Measurements from ENCODE around the gene DIS3L2.
"Not testable (repeated sequence)": the region's sequence is repeated elsewhere in the genome, so short reads cannot be mapped to it uniquely, and the experiment has no call there.

Gene DIS3L2

DNA sequence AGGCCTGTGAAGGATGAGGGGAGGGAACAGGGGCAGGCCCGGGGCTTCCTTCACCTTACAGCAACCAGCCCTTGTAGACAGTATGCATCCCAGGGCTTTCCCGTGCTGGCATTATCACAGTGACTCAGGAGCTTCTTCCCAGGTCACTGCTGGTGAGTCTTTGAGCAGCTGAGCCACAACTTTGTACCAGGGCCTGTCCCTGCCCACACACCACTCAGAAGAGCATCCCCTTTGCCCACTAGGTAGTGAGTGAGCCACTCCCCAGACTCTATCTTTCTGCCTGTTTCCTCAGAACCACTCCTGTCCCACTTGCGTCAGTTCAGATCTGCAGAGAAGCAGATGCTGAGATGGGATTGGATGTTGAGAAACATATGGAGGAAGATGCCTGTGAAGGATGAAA is 347.5 kb downstream of the DIS3L2 start:
- DNase-seq (ENCODE audit: extremely low read depth, low read depth), result no peak
- TF ChIP-seq, protein P1, sequence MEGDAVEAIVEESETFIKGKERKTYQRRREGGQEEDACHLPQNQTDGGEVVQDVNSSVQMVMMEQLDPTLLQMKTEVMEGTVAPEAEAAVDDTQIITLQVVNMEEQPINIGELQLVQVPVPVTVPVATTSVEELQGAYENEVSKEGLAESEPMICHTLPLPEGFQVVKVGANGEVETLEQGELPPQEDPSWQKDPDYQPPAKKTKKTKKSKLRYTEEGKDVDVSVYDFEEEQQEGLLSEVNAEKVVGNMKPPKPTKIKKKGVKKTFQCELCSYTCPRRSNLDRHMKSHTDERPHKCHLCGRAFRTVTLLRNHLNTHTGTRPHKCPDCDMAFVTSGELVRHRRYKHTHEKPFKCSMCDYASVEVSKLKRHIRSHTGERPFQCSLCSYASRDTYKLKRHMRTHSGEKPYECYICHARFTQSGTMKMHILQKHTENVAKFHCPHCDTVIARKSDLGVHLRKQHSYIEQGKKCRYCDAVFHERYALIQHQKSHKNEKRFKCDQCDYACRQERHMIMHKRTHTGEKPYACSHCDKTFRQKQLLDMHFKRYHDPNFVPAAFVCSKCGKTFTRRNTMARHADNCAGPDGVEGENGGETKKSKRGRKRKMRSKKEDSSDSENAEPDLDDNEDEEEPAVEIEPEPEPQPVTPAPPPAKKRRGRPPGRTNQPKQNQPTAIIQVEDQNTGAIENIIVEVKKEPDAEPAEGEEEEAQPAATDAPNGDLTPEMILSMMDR (IDR thresholded peaks at IDR 0.05; ENCODE audit: low read depth, low read length), result no peak

DNA sequence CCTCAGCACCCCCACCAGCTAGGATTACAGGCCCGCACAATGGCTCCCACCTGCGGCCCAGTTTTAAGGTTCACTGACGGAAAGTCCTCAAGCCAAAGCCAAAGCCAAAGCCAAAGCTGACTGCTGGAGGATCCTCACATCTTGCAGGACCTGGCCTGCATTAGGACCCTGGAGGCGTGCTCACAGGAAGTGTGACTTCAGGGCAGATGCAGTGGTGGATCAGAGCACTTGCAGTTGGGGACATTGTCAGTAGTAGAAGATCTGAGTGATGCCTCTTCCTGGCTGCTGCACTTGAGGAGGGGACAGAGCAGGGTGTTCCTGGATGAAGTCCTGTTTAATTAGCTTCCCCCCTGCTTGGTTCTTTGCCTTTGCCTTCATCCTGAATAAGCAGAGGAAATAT is 348.1 kb downstream of the DIS3L2 start:
- DNase-seq (ENCODE audit: extremely low read depth, low read depth), result no peak
- TF ChIP-seq, protein P1 (IDR thresholded peaks at IDR 0.05; ENCODE audit: low read depth, low read length), result no peak

DNA sequence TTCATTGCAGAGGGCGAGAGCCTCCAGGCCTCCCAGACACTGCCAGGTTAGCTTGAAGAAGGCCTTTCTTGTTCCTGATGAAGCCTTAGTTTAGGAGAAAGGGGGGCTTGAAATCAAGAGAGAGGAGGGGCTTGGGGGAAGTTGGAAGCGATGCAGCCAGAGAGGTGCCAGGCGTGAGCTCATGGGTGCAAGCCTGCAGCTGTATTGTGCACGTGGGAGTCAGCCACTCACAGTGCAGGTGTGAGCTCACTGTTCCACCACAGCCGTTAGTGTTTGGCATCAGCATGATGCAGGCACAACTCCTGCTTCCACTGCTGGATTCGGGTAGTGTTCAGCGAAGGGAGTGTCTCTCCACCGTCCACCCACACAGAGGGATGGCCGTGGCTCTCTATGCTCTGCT is 348.6 kb downstream of the DIS3L2 start:
- TF ChIP-seq, protein P1 (IDR thresholded peaks at IDR 0.05; ENCODE audit: low read depth, low read length), result no peak
- DNase-seq (ENCODE audit: extremely low read depth, low read depth), result no peak

DNA sequence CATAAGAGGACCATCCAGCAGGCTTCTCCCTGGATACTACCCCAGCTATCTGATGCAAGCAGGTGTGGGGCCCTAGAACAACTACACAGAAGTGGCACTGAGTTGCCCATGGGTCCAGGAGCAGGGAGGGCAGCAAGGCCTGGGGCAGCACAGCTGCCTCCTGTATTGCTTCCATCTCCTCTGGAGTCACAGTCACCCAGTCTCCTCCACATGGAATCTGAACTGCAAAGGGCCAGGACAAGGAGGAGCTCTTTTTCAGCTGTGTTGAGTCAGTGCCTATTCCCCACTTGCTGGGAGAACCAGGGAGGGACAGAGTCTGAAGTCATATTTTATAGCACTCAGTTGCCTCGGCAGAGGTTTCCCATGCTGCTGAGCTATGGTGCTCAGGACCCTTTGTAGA is 349.2 kb downstream of the DIS3L2 start:
- TF ChIP-seq, protein P1 (IDR thresholded peaks at IDR 0.05; ENCODE audit: low read depth, low read length), result no peak
- no peak for DNase-seq (ENCODE audit: extremely low read depth, low read depth)

DNA sequence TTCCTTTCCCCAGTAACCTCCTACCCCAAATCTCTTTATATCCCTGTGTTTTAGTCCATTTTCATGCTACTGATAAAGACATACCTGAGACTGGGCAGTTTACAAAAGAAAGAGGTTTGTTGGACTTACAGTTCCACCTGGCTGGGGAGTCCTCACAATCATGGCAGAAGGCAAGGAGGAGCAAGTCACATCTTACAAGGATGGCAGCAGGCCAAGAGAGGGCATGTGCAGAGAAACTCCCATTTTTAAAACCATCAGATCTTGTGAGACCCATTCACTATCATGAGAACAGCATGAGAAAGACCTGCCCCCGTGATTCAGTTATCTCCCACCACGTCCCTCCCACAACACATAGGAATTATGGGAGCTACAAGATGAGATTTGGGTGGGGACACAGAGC is 352.1 kb downstream of the DIS3L2 start:
- not testable (repeated sequence) for DNase-seq (ENCODE audit: extremely low read depth, low read depth)

DNA sequence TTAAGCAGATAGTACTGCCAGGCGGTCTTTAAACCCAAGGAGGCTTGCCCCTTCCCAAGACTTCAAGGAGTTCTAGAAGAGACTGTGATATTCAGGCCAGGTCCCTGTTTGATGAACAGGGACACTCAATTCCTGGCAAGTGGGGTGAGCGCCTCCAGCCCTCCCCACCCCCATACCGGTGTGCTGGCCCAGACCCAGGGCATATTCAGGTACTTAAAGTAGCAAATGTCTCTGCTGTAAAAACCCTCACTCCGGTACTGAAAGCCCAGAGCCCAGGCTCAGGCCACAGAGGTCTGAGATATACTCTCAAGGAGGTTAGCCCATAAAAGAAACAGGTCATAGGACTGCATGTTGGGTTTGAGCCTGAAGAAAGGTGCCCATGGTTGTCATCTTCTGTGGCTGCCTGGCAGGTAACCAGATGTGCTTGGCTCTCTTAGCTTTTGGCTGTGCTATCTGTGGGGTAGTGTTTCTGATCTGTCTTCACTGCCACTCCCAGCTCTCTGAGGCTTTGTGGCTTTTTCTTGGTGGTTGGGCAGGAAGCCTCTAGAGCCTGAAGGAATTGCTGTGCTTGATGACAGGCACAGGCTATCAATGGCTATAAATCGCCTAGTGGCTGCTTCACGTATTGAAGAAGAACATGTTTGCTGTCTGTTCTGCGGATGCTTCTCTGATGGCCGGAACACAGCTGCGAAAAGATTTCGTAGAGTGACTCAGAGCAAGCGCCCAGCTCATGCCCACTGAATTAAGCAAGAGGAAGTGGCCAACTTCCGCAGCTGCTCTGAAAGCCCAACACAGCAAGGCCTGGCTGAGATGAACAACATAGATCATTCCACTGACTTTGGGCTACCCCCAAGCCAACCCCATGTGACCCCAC is 353.8 kb downstream of the DIS3L2 start:
- TF ChIP-seq, protein P1 (IDR thresholded peaks at IDR 0.05; ENCODE audit: low read depth, low read length), result no peak
- DNase-seq (ENCODE audit: extremely low read depth, low read depth), result no peak

DNA sequence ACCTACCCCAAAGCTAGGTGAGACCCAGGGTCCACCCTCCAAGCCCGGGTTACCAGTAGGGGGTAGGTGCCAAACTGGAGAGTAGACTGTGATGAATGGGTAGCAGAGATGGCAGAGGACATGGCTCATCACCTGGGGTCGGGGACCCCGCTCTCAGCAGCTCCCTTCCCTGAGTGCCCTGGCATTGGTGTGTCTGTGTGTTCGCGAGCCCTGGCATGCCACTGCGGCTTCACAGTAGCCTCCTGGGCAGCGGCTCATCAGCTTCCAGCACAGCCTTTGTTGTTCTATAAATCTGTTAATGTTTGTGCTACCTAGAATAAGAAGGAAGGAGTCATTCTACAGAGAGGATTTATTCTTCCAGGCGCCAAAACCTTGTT is 354.4 kb downstream of the DIS3L2 start:
- no peak for DNase-seq (ENCODE audit: extremely low read depth, low read depth)
- TF ChIP-seq, protein P1 (IDR thresholded peaks at IDR 0.05; ENCODE audit: low read depth, low read length), result no peak

All from AG09319 (cell line).